ENCODE measurements around the gene CXXC5.

- TF ChIP-seq CTCF (IDR thresholded peaks at IDR 0.05) (no peak), POLR2AphosphoS5 (IDR thresholded peaks at IDR 0.05; ENCODE audit: insufficient read depth in 1 of 2, low read depth in 1 of 2) (no peak), POLR2A (IDR thresholded peaks at IDR 0.05) (no peak)
Measured at GRCh38 chr5:139711906-139712224, 63.7 kb downstream of the CXXC5 start.
